NCI-H774 (cell line): ENCODE data around the gene FEM1B.

Experiments
- DNase-seq: peaks from one replicate; lab custom pipeline; 2025; lab: John Stamatoyannopoulos, UW

Gene FEM1B

GRCh38 chr15:68326711-68327354 is 49.3 kb downstream of the FEM1B start:
- DNase-seq, result no peak

GRCh38 chr15:68328443-68328842 is 50.9 kb downstream of the FEM1B start:
- DNase-seq, result no peak

DNA sequence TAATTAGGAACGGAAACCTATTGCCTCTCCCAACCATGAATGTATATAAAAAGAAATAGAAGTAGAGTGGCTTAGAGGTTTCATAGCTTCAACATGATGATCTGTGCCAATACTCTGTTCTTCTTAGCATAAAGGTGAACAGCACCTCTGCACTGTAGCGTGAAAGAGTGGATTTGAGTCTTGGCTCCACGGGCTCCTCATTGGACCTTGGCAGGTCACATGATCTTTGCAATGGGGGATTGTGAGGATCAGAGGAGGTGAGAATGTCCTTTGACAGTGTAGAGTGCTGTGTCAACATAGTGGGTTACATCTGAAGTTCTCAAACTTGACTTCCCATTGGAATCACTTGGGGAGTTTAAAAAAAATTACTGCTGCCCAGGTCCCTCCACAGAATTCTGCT is 51.4 kb downstream of the FEM1B start:
- DNase-seq, result no peak

DNA sequence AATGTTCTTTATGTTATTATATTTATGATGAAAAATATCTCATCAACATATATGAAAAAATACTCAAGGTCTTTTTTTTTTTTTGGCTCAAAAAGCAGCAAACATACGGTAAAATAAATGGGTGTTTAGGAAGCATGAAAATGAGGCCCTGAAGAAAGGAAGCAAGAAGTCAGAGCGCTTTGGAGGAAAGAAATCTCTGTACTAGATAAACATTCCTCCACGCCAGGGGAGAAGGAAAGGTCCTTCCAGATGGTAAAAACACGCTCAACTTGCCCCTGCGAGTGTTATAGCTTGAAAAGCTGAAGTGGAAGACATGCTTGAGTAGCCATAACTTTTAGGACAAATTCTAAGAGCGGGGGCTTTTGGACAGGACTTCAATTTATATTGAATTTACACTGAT is 52.9 kb downstream of the FEM1B start:
- DNase-seq, result no peak

DNA sequence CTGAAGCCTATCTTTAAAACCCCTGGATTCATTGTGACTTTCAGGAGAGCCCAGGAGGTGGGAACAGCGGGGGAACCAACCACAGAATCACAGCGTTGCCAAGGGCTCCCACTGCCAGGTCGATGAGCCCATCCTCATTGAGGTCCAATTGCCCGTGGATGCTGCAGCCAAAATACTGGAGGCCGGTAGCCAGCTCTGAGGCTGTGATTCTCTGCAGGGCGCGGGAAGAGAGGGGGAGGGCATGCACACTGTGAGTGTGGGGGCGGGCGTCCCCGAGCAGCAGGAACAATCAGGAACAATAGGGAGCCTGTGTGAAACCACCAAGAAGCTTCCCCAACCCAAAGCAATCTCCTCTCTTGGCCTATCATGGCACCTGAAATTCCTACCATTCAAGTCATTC is 53.4 kb downstream of the FEM1B start:
- no peak for DNase-seq

DNA sequence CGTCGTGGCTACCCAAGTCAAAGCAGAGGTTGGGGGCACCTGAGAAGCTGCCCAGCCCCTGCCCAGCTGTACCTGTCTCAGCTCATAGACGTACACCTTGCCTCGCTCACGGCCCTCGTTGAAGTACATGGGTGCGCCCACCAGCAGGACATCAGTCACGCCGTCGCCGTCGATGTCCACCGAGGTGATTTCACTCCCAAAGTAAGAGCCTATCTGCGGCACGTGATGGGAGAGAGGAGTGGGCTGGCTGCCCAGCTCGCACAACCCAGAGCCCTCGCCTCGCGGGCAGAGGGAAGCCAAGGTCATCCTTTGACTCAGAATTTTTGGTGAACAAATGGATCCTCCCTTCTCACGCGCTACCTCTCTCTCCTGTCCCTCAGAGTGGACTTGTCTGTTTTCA is 54.7 kb downstream of the FEM1B start:
- no peak for DNase-seq

DNA sequence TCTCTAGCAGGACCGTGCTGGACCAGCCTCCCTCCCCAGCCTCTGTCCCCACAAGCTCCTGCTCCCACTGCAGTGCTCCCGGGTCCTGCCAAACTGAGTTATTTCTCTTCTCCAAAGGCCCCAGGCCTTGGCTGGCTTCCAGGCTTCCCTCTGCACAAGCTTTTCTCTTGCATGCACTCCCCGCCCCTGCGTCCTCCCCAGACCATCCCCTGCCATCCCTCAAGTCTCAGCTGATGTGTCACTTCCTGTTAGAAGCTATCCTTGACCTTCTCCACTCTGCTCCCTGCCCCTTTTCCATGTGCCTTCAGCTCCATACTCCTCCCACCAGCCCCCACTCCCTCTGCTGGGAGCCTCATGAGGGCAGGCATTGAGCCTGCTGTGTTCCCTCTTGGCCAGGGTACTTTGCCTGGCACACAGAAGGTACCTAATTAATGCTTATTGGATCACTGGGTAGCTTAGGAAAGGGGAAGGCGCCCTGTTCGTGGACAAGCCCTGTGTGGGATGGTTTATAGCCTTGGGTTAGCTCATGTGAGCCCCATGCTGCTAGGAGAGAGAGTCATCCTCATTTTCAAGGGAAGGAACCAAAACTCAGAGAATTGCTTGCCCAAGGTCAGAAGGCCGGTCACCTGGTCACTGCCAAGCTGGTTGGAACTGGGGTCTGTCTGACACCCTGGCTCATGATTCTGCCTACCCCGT is 56.4 kb downstream of the FEM1B start:
- DNase-seq, result no peak

GRCh38 chr15:68334661-68335124 is 57.1 kb downstream of the FEM1B start:
- DNase-seq, result no peak

- no peak for DNase-seq
Observed at GRCh38 chr15:68335251-68335650, 57.7 kb downstream of the FEM1B start.

- no peak for DNase-seq
Observed at GRCh38 chr15:68335655-68336054, 58.1 kb downstream of the FEM1B start.

GRCh38 chr15:68336516-68336915 is 59.0 kb downstream of the FEM1B start:
- no peak for DNase-seq

- DNase-seq, result no peak
Observed at GRCh38 chr15:68337826-68338225, 60.3 kb downstream of the FEM1B start.

- no peak for DNase-seq
Observed at GRCh38 chr15:68339481-68339880, 61.9 kb downstream of the FEM1B start.

DNA sequence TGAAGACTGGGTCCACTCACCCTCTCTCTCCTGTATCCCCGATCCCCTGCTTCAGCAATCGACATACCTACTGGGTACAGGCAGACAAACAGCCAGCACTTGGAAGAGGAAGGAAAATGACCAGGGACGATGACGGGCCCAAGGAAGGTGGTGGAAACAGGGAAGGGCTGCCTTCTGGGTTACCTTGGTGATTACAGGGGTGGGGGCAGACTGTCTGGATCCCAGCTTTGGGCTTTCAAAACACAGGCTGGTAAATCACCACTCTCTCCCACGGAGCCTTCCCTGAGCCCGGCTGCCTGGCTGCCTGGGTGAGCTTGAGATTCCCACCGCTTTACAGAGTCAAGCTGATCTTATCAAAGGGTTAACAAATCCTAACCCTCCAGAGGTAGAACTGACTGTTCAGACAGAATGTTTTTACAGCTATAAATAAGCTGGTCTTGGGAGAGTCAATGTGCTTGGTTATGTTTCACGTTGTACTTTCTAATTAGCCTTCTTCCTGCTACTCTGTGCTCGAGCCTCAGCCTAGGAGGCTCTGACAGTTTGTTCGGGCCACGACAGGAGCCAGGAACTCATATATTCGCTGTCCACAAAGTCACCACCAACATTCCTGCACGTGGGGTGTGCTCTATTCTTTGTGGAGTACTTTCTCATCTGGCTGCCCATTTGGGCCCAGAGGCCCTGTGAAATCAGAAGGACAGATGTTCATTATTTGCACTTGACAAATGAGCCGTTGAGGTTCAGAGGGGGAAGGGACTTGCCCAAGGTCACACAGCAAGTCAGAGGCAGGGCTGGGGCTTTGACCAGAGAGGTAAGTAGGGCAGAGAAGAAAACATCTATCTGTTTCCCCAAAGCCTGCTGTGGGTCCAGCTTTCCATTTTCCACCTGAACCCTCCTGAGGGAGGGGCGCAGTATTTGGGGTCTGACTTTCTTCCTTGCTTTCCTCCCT is 63.5 kb downstream of the FEM1B start:
- no peak for DNase-seq

DNA sequence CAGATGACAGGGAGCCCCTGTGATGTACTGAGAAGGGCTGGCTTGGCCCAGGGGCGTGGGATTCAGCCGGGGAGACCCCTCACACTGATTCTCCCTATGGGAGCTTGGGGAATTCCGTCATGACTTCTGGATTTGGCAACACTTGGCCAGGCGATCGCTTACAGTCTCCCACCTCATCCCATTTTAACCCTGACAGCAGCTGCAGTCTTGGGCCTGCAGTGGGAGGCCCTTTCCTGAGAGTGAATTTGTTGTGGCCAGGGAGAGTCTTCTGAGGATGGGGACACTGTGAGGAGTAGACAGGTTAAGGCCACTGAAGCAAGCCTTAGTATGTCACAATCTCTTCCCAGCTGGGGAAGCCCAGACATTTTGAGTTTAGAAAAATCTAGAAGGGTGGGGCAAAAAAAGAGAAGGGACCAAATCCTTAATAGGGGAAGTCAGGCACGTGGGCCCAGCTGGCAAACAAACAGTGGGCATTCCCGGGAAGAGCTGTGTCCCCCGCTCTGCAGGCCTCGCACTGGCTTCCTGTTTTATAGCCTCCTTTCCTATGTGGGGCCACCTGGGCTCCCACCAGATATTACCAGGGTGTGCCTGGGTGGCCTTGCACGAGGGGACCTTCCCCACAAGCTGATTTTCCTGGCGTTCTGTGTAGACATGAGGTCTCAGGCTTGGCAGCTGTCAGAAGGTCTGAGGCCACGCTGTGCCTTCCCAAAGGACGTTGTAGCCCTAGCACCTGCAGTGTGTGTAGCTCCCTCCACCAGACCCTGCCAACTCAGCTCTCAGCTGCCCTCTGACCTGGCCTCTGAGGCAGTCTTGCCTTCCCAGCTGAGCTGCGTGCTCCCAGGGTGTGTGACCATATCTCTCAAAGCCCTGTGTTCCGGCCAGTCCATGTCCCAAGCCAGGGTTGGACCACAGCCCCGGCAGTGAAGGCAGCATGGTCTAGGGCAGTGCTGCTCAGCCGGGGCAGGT is 64.5 kb downstream of the FEM1B start:
- no peak for DNase-seq

GRCh38 chr15:68343579-68344225 is 66.2 kb downstream of the FEM1B start:
- DNase-seq, result no peak

DNA sequence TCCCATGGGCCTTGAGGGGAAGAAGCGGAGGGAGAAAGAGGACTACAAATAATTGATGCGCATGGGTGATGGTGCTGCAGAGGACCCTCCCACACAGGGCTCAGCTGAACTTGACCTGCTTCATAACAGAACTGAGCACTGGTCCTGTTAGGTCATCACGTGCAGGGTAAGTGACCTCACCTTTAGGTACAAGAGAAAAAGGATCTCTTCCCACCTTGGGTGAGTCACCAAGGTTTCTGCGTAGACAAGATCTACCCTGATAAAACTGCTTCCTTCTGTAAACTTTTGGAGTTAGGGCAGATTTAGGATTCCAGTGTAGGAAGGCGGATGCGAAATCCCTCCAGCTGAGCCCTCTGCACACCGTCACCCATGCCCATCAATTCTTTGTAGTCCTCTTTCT is 67.1 kb downstream of the FEM1B start:
- no peak for DNase-seq
